Hematopoietic multipotent progenitor cell (in vitro differentiated cells): Measurements from ENCODE around the gene SLK. TPM values are rescaled to one million over a fixed set of nuclear protein-coding genes. Genes with fewer than 3 reads are reported as not detected.
A peak's percentile ranks its signal among the peaks of the same experiment; 100 is the strongest.

ENCODE experiments used
- DNase-seq, 3 donors: peaks; one replicate each; pipeline ENCODE4 v3.0.0-alpha.2; 2011 to 2015; ENCODE audit warnings: low read depth in 2 of 3, low spot score in 2 of 3
- total RNA-seq: library from RNA; depleted of rRNA; stranded (reverse); fragments of >200 nt; gene quantifications from one replicate; pipeline ENCODE4 v1.2.3, GENCODE V29; 2012

Gene SLK
- total RNA-seq, result 11.6 TPM

GRCh38 chr10:103966671-103967447, at the start of gene SLK:
Gene SLK, plus strand, starts transcription at chr10:103967140. Its CDS starts 606 bp downstream, at chr10:103967746.
- DNase-seq, result peak; percentile 82 to 93 (median 92)

- DNase-seq, result no peak
These were observed 49.5 kb upstream of the SLK start for GRCh38 chr10:103917302-103918052.

GRCh38 chr10:103918053-103918846, 48.7 kb upstream of the SLK start, which contains the start of gene STN1:
Gene STN1, minus strand, starts transcription at chr10:103918184. Its CDS starts 590 bp downstream, at chr10:103917594.
- peak; percentile 88 to 96 (median 95) for DNase-seq

GRCh38 chr10:103919648-103920025, 47.3 kb upstream of the SLK start:
- no peak for DNase-seq

- no peak for DNase-seq
These were observed 45.7 kb upstream of the SLK start for GRCh38 chr10:103921248-103921647.

- peak in 2 of 3 donors; percentile 72 to 82 for DNase-seq
These were observed 45.2 kb upstream of the SLK start for GRCh38 chr10:103921750-103922195.

GRCh38 chr10:103922659-103923058, 44.3 kb upstream of the SLK start:
- no peak for DNase-seq

- no peak for DNase-seq
These were observed 43.4 kb upstream of the SLK start for GRCh38 chr10:103923502-103923901.

GRCh38 chr10:103925591-103925990, 41.3 kb upstream of the SLK start:
- DNase-seq, result no peak

- DNase-seq, result no peak
These were observed 40.1 kb upstream of the SLK start for GRCh38 chr10:103926722-103927319.

- DNase-seq, result no peak
These were observed 38.2 kb upstream of the SLK start for GRCh38 chr10:103928784-103929183.

- no peak for DNase-seq
These were observed 37.5 kb upstream of the SLK start for GRCh38 chr10:103929381-103929921.

GRCh38 chr10:103930449-103930848, 36.5 kb upstream of the SLK start:
- DNase-seq, result no peak

GRCh38 chr10:103930881-103931280, 36.1 kb upstream of the SLK start:
- DNase-seq, result no peak

- DNase-seq, result no peak
These were observed 35.3 kb upstream of the SLK start for GRCh38 chr10:103931603-103932002.

- DNase-seq, result no peak
These were observed 34.7 kb upstream of the SLK start for GRCh38 chr10:103932271-103932670.

- DNase-seq, result no peak
These were observed 34.0 kb upstream of the SLK start for GRCh38 chr10:103932971-103933370.

- DNase-seq, result no peak
These were observed 33.3 kb upstream of the SLK start for GRCh38 chr10:103933557-103934121.

GRCh38 chr10:103934308-103934707, 32.6 kb upstream of the SLK start:
- DNase-seq, result no peak

- DNase-seq, result no peak
These were observed 30.9 kb upstream of the SLK start for GRCh38 chr10:103936022-103936421.
